Colon (tissue), 2 donors: ENCODE results near the gene KCNG1.
"Not testable (repeated sequence)": the region's sequence is repeated elsewhere in the genome, so short reads cannot be mapped to it uniquely, and the experiment has no call there.

ENCODE experiments used
- FAIRE-seq: peaks from 2 replicates; lab custom pipeline; 2012; peaks lifted over from hg19 to GRCh38; lab: Jason Lieb, UNC
- donor health status: control.
- donor health status: control.

Gene KCNG1, protein sequence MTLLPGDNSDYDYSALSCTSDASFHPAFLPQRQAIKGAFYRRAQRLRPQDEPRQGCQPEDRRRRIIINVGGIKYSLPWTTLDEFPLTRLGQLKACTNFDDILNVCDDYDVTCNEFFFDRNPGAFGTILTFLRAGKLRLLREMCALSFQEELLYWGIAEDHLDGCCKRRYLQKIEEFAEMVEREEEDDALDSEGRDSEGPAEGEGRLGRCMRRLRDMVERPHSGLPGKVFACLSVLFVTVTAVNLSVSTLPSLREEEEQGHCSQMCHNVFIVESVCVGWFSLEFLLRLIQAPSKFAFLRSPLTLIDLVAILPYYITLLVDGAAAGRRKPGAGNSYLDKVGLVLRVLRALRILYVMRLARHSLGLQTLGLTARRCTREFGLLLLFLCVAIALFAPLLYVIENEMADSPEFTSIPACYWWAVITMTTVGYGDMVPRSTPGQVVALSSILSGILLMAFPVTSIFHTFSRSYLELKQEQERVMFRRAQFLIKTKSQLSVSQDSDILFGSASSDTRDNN

DNA sequence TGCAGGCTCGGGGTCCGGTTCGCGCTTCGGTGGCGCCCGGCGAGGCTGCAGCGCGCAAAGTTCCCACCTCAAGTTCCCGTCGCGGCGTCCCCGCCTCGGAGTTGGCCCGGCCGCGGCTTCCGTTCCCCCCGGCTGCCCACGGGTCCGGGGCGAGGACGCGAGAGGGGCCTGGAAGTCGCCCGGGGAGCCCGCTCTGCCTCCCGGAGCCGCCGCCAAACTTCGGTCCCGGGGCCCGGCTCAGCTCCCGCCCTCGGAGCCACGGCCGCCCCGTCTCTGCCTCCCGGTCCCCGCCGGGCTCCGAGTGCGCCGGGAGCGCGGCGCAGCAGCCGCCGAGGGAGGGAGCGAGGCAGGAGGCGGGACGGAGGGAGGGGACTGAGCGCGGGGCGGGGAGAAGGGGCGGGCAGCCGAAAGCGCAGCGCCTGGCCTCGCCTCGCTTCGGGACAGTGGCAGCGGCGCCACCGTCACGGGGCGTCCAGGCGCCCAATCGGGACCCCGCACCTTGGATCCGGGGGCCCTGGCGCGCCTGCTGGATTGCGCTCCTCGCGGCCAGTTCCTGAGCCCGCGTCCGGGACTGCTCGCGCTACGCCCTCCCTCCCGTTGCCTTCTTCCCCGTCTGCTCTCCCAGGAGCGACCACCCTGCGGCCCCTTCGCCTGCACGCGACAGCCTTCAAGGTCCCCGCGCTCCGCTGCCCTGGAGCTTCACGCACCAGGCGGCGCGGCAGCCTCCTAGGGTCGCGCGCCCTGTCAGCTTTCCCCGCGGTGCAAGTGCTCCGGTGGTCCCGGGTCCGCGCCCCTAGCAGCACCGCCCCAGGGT lies at the start of gene KCNG1:
Gene KCNG1, minus strand, starts transcription at position 305 of the 814 bp plus-strand sequence. CDS start 12,769 bp downstream, outside the sequence.
- no peak for FAIRE-seq

DNA sequence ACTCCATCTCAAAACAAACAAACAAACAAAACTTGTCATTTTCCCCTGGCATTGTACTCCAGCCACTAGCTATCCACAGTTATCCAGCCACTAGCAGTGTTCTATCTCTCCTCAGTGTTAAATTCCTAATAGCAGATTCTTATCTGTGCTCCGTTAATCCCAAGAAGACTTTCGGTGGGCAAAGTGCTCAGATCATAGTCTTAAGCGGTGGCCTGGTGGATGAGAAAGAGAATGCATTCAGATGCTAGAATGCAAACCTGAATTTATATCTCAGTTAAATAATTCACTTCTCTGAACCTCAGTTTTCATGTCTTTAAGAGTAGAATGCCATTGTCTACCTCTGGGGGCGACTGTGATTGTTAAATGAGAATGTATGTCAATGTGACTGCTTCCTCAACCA lies 47.7 kb upstream of the KCNG1 start:
- FAIRE-seq = no peak

DNA sequence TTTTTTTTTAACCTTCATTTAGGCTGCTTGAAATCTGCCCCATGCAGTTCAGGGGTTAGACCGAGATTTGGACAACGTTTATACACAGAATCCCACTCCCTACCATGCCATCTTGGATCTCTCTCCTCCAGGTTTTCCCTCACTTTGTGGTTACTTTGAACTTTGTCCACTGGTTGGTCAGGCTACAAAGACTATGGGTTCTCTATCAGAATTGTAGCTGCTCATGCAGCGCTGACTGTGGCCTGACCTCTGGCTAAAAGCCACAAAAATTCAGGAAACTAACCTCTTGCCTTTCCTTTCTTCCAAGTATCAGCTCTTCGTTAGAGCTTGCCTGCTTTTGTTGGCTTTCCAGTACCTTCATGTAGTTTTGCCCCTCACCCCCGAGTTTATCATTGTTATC lies 44.9 kb upstream of the KCNG1 start:
- FAIRE-seq = no peak

DNA sequence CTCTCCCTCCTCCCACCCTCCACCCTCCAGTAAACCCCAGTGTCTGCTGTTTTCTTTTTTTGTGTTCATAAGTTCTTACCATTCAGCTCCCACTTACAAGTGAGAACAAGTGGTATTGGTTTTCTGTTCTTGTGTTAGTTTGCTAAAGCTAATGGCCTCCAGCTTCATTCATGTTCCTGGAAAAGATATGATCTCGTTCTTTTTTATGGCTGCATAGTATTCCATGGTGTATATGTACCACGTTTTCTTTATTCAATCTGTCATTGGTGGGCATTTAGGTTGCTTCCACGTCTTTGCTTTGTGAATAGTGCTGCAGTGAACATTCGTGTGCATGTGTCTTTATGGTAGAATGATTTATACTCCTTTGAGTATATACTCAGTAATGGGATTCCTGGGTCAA lies 42.7 kb upstream of the KCNG1 start:
- FAIRE-seq = no peak

DNA sequence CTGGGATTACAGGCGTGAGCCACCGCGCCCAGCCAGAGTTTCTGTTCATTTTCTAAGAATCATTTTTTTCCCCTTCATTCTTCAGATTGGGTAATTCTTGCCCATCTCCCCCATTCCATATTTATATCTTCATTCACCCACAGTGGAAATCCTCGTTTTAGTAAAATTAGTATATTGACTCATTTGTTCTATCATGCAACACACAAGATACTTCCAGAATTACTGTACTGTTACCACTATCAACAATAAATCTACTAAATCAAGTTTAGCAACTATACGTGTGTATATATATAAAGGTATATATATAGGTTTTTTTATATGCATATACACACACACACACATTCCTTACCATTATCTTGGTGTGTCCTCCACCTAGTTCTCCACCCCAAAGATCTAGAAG lies 41.2 kb upstream of the KCNG1 start:
- no peak for FAIRE-seq

DNA sequence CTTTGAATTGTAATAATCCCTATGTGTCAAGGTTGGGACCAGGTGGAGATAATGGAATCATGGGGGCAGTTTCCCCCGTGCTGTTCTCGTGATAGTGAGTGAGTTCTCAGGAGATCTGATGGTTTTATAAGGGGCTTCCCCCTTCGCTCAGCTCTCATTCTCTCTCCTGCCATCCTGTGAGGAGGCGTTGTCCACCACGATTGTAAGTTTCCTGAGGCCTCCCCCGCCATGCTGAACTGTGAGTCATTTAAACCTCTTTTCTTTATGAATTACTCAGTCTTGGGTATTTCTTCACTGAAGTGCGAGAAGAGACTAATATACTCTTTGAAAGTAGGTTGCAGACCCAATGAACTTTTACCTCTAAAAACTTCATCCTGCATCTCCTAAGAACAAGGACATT lies 39.2 kb upstream of the KCNG1 start:
- FAIRE-seq = no peak

DNA sequence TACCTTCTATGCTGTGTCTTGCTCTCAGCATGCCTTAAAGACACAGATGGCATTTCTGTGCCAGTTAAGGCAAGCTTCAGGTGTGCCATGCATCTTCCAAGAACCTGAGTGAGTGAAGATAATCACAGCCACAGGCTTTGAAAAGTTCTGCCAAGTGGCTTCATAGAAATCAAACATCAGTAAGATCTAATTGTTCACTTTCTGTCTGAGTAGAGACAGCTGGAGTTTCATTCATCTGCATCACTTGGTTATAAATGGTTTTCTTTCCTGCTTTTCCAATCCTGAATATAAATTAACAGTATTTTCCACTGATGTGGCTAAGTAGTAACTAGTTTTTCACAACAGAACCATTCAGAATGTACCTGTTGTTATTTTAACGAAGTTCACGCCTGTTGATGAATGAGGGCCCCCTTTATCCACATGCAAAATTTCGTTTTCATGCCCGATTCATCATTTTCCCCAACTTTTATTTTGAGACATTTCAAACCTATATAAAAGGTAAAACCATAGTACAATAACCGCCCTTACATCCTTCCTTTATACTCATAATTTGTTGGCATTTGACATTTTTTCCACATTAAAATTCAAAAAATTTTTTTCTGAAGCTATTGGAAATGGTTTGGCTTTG lies 38.6 kb upstream of the KCNG1 start:
- no peak for FAIRE-seq

DNA sequence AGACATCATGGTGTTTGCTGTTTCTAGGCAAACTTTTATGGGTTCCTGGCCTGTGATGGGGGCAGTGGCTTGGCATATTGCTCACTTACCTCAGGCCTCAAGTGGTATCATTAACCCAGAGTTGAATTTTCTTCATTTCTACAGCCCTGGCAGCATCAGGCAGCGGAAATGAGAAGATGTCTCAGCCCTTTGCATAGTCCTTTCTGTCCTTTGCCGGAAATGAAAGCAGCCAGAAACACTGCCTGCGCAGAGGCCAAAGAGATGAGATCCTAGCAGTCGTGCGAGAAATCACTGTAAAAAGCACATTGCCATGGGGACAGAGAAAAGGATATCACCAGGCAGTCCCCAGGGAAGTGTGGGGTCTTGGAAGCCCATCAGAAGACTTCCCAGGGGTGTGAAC lies 37.4 kb upstream of the KCNG1 start:
- no peak for FAIRE-seq

DNA sequence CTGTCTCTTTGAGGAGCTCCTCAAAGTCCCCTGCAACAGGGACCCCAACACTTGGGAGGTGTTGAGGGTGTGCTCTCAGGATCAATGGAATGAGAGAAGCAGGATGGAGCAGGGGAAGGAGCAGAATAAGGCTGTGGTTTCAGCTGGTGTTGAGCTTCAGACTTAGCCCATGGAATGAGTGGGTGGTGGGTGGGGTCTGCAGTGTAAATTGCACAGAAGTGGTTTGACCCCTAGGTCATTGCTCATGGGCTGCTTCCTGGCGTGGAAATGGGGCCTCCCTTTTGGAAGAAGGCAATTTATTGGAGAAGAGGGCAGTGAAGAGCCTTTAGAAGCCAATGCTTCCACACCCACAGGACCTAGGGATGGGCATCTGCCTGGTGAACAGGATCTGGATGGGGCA lies 37.0 kb upstream of the KCNG1 start:
- FAIRE-seq = no peak

DNA sequence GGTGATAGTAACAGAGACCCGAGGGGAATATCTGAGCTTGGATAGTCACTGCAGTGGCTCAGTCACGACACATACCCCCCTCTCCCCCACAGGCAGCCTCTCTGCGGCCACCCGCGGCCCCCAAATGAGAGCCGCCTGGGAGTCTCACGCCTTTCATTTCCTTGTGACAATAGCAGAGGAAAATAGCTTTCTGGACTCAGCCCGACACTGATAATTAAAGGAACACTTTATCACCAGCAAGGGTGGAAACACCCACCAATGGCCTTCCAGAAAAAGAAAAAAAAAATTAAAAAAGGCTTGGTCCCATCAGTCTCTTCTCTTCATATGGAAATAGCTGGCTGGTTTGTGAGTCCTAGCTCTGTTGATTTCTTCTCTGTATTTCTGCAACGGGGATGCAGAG lies 35.1 kb upstream of the KCNG1 start:
- no peak for FAIRE-seq

DNA sequence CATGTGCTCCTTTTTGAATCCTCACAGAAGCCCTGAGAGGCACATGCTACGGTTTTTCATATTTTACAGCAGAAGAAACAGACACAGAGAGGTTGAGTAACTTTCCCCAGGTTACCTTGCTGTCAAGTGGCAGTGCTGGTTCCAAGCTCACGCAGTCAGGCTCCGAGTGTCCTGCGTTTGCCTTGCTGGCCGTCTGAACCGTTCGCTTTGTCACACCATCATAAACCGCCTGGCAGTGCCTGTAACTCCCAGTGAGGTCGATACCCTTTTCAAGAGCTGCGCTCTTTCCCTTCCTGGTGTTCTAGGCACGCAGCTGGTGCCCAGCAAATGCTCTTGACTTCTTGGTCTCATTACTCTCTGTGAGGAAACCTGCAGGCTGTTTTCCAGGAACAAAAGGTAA lies 31.3 kb upstream of the KCNG1 start:
- FAIRE-seq = no peak

DNA sequence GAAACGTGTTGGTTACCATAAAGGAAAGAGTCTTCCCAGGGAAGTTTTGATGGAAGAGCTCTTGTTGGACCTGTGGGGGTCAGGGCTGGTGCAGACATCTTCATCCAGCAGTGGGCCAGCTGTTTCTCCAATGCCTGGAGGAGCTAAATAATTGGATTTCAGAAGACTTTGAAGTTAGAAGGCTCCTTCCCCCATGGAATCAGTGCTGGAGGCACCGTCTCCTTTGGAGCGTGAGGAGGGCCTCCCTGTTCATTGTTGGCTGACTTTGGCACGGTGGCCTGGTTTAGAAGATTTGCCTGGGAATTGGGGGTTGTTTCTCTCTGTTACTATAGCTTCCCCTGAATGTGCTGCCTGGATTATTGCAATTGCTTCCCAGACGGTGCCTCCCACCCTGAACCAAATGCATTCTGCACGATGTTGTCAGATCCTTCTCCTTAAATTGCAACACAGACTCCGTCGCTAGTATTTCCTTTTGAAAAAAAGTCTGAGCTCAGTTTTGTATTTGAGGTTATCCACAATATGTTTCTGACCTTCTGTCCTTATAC lies 27.7 kb upstream of the KCNG1 start:
- FAIRE-seq = no peak

DNA sequence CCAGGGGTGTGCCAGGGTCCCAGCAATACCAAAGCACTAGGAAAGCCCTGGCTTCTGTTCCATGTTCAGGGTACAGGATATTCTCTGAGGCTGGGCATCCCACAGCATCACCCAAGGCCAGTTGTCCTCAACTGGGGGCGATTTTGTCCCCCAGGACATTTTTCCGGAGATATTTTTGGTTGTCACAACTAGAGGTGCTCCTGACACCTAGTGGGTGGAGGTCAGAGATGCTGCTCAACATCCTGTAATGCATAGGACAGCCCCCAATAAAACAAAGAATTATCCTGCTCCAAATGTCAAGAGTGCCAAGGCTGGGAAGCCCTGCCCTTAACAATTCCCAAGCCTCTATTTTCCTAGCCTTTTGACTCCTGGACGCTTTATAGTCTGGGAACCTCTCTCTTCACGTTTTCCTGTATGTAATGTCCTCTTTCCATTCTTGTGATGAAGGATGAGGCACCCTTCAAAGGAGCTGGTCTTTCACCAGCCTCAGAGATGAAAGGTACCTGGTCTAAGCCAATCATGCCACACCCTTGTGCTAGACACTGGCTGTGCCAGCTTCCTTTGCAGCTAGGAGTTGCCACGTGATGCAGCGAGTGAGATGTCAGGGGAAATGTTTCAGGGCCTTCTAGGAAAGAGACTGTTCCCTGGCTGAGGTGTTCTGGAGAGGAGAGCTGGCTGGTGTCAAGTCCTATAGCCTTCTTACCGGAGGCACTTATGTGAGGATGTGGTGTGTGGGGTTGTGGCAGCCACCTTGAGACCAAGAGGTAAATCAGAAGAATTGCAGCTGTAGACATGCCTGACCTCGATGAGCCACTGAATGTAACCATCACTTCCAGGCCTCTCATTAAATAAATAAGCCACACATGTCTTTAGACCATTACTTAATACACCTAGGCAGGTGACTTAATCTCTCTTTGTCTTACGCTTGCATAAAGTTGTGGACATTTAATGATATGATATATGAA lies 23.4 kb upstream of the KCNG1 start:
- FAIRE-seq = no peak

DNA sequence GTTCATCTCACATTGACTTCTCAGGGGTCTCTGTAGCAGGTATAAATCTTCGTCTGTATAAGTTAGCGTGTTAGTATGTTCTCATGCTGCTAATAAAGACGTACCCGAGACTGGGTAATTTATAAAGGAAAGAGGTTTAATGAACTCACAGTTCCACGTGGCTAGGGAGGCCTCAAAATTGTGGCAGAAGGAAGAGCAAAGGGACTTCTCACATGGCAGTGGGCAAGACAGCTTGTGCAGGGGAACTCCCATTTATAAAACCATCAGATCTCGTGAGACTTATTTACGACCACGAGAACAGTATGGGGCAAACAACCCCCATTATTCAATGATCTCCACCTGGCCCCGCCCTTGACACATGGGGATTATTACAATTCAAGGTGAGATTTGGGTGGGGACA lies 22.6 kb upstream of the KCNG1 start:
- not testable (repeated sequence) for FAIRE-seq

DNA sequence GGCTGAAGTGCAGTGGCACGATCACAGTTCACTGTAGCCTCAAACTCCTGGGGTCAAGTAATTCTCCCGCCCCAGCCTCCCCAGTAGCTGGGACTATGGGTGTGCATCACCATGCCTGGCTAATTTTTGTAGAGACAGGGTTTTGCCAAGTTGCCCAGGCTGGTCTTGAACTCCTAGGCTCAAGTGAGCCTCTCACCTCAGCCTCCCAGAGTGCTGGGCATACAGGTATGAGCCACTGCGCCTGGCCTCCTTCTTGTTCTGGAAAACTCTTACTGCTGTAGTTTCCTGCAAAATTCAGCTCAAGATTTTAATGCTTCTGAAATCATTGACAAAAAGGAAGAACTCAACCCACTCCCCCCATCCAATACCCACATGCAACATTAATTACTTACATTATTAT lies 21.9 kb upstream of the KCNG1 start:
- no peak for FAIRE-seq

DNA sequence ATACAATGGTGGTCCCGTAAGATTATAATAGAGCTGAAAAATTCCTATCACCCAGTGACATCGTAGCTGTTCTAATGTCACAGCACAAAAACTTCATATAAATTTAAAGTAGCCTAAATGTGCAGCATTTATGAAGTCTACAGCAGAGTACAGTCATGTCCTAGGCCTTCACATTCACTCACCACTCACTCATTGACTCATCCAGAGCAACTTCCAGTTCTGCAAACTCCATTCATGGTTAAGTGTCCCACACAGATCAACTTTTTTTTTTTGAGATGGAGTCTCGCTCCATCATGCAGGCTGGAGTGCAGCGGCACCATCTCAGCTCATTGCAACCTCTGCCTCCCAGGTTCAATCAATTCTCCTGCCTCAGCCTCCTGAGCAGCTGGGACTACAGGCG lies 20.9 kb upstream of the KCNG1 start:
- FAIRE-seq = no peak

DNA sequence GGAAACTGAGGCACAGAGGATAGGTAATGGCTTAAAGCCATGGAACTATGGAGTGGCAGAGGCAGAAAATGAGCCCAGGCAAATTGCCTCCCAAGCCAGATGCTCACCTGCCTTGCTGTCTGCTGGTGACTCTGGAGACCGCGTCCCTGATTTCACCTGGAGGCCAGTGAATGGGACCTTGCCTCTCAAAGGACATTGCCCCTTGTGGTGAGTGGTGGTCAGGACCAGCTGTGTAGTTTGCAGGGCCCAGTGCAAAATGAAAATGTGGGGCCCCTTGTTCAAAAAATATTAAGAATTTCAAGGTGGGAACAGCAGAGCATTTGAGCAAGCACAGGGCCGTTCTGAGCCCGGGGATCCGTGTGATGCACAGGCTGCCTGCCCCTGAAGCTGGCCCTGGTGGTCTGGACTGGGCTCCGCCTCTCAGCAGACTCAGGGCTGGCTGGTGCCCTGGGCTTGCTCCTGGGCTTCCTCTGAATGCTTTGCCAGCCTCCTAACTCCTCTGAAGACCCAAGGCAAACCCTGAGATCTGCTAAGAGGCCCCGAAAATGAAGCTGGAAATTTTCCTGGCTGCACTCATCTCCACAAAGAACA lies 19.8 kb upstream of the KCNG1 start:
- FAIRE-seq = no peak

DNA sequence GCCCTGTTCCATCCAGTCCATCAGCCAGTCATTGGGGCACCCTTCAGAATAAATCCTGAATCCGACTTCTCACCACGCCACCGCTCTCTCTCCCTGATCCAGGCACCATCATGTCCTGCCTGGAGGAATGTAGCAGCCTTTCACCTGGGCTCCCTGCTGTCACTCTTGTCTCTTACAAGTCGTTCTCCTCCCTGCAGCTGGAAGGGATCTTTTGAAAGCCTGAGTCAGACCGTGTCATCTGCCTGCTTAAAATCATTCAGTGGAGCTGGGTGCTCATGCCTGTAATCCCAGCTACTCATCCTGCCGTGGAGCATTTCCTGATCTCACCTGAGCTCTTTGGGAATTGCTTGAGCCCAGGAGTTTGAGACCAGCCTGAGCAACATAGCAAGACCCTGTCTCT lies 19.2 kb upstream of the KCNG1 start:
- no peak for FAIRE-seq

DNA sequence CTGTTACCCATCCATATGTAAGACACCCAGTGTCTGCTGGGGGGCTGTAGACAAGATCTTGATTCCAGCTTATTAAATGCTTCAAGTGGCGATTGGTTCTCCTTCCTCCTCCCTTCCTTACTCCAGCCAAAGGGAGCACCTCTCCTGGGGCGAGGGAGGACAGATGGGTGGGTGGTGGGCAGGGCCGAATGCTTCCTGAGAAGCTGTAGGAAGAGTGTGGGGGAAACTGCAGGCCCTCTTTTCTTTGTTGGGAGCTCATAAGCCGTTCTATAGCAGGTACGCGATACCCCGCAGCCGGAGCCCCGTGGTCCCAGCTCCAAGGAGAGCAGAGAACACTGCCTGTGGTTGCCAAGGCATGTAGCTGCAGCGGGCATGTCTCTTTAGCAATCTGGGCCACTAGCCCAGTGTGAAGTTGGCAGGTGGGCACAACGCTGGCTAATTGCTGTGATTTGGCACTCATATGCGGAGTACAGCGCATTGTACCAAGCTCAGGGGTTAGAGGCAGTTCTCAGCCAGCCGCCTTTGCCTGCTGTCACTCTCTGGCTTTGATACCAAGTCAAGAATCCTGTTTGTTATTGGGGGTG lies 14.7 kb upstream of the KCNG1 start:
- no peak for FAIRE-seq

DNA sequence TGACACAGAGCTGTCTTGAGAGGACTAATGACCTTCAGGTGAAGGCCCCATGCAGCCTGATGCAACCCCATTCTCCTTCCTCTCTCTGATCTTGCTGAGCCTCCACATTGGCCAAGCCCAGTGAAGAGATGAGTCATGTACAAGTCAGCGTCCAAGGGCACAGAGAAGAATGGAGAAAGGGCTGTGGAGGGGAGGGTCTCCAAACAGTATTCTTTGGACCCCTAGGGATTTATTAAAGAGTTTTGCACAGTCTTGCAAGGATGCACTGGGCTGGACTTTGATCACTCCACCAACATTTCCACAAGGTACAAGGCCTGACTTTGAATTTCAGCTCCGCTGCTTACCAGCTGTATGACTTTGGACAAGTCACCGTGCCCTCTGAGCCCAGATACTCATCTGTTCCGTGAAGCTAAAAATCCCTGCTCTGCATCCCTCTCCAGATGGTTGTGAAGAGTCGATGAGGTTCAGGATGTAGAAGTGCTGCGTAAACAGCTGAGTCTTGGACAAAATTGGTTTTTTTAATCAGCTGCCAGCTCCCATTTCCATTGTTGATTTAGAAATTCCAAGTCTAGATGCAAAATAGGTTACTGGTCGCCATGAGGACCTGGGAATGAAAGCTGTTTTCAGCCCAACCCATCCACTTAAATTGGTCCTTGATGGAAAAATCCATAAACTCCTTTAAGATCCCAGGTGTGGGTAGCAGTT lies 14.1 kb upstream of the KCNG1 start:
- no peak for FAIRE-seq
